Aorta (tissue), 5 donors: Measurements from ENCODE around the gene MBNL1. TPM values are rescaled to one million over a fixed set of nuclear protein-coding genes. Genes with fewer than 3 reads are reported as not detected.

Experiments used
- ATAC-seq: fragments of 200-7000 bp; cut with Tn5 transposase; one replicate; pipeline ENCODE4 v1.9.1; 2022; ENCODE audit warnings: moderate library complexity; ENCODE audit not compliant: low FRiP score
- DNase-seq, 2 donors: peaks; one replicate each; pipeline ENCODE4 v3.0.0-alpha.2; 2020
- H3K27ac ChIP-seq, 2 donors: one replicate each; pipeline ENCODE4 v1.5.1; 2013; ENCODE audit warnings: low read length in 2 of 2, mild to moderate bottlenecking in 2 of 2, moderate library complexity in 2 of 2, control low read depth in 1 of 2, inconsistent platforms in 1 of 2, low read depth in 1 of 2
- H3K27me3 ChIP-seq, 2 donors: one replicate each; pipeline ENCODE4 v1.6.1; 2013; ENCODE audit warnings: control low read depth in 1 of 2, low read length in 1 of 2, mild to moderate bottlenecking in 1 of 2, moderate library complexity in 1 of 2; ENCODE audit not compliant: insufficient read depth in 2 of 2, control insufficient read depth in 1 of 2
- H3K36me3 ChIP-seq, 2 donors: one replicate each; pipeline ENCODE4 v1.6.1; 2013; ENCODE audit warnings: control low read depth in 1 of 2, low read length in 1 of 2, mild to moderate bottlenecking in 1 of 2; ENCODE audit not compliant: insufficient read depth in 2 of 2, control insufficient read depth in 1 of 2
- H3K4me1 ChIP-seq, 2 donors: one replicate each; pipeline ENCODE4 v1.6.1; 2013; ENCODE audit warnings: low read length in 2 of 2, control low read depth in 1 of 2, mild to moderate bottlenecking in 1 of 2, moderate library complexity in 1 of 2; ENCODE audit not compliant: insufficient read depth in 2 of 2, control insufficient read depth in 1 of 2
- H3K4me3 ChIP-seq, 2 donors: one replicate each; pipeline ENCODE4 v1.5.1; 2013; ENCODE audit warnings: low read length in 2 of 2, control low read depth in 1 of 2, mild to moderate bottlenecking in 1 of 2
- H3K9me3 ChIP-seq: one replicate; pipeline ENCODE4 v1.6.1; 2013; ENCODE audit warnings: mild to moderate bottlenecking, low read length; ENCODE audit not compliant: control insufficient read depth
- WGBS, 2 donors: extraction: QIAGEN DNeasy Blood & Tissue Kit; methylation state at CpG; one replicate each; pipeline ENCODE4 v1.1.7; 2013; 5-methylcytosine and 5-hydroxymethylcytosine counted together
- intact Hi-C, 2 donors: fragments of 100-400 bp; cut with DNase I; formaldehyde crosslinking; loops; one replicate each; pipeline versions ENCODE4 v1.14.2 to v1.15.0; 2022
- polyA plus RNA-seq, 2 donors: library from polyadenylated mRNA; stranded (reverse); fragments of 200-250 nt; gene quantifications; one replicate each; pipeline ENCODE4 v1.2.3, GENCODE V29; 2013
- total RNA-seq, 2 donors: library from RNA; stranded (reverse); fragmentation: NEBNext Ultra II Directional; extraction: Animal tissue kit (Norgen Biotek cat#: 25700); gene quantifications; one replicate each; pipeline ENCODE4 v1.2.1, GENCODE V29; 2021
- donor health status: healthy with polysubstance abuse.
- donor health status: Bipolar disorder and iron deficiency.
- donor health status: DM: no; HTN: no; CAD: no.
- donor health status: DM: no; HTN: no; CAD: no.
- donor health status: DM: yes; HTN: yes; CAD: no.

MBNL1 gene
- total and polyA plus RNA-seq, 4 donors = 141 to 689 (median 334) TPM

DNA sequence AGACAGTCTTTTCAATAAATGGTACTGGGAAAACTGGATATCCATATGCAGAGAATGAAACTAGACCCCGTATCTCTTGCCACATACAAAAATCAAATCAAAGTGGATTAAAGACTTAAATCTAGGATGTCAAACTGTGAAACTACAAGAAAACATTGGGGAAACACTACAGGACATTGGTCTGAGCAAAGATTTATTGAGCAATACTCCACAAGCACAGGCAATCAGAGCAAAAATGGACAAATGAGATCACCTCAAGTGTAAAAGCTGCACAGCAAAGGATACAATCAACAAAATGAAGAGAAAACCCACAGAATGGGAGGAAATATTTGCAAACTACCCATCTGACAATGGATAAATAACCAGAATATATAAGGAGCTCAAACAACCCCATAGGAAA lies 38.4 kb upstream of the MBNL1 start:
- Histone ChIP-seq H3K9me3 (no peaks in the 10 kb centered on the region), H3K27ac (no peak overlapping the region), H3K4me1 (peaks cover 0 to 2% of the 10 kb centered on the region in 2 donors), H3K4me3 (no peak overlapping the region), H3K36me3 (no peaks in the 10 kb centered on the region), H3K27me3 (no peaks in the 10 kb centered on the region)
- ATAC-seq = no peak
- 99 to 100% methylated on average over 1 of the region's 1 CpG for WGBS, 2 donors
- intact Hi-C loops = no loop called here
- DNase-seq = no peak

DNA sequence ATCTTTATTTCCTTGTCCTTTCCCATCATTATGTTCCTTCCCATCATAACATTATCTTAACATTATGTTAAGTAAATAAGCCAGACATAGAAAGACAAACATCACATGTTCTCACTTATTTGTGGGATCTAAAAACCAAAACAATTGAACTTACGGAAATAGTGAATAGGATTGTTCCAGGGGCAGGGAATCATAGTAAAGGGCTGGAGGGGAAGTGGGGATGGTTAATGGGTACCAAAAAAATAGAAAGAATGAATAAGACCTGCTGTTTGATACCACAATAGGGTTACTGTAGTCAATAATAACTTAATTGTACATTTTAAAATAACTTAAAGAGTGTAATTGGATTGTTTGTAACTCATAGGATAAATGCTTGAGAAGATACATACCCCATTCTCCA lies 36.7 kb upstream of the MBNL1 start:
- 98% methylated on average over 1 of the region's 1 CpG for whole genome bisulfite sequencing, 2 donors
- H3K27me3 ChIP-seq = no peaks in the 10 kb centered on the region
- intact Hi-C loops = no loop called here

DNA sequence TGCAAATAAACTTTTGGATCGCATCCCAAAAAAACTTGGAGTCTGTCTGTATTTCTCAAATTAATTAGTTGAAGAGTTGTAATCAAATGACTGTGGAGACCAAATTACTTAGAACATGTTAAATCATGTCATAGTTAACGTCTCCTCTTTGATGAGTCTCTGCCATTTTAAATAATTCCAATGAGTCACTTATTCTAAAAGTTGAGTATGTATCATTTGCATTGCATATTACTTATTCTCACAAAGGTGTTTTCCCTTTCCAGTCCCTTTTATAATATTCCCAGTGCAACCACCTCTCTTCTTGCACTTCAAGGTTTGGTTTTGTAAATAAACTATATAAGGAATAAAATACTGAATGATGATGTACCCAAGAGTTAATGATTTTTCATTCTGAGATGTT lies 36.0 kb upstream of the MBNL1 start:
- ATAC-seq = no peak
- intact Hi-C loops = no loop called here
- no peaks in the 10 kb centered on the region for H3K27me3 ChIP-seq

More for the DNA sequence above, 36.7 kb upstream of the MBNL1 start:
- Histone ChIP-seq H3K9me3 (no peaks in the 10 kb centered on the region), H3K4me1 (peaks cover 0 to 2% of the 10 kb centered on the region in 2 donors), H3K36me3 (no peaks in the 10 kb centered on the region), H3K27ac (no peak overlapping the region), H3K4me3 (no peak overlapping the region)
- ATAC-seq (no peak), DNase-seq (no peak)

DNA sequence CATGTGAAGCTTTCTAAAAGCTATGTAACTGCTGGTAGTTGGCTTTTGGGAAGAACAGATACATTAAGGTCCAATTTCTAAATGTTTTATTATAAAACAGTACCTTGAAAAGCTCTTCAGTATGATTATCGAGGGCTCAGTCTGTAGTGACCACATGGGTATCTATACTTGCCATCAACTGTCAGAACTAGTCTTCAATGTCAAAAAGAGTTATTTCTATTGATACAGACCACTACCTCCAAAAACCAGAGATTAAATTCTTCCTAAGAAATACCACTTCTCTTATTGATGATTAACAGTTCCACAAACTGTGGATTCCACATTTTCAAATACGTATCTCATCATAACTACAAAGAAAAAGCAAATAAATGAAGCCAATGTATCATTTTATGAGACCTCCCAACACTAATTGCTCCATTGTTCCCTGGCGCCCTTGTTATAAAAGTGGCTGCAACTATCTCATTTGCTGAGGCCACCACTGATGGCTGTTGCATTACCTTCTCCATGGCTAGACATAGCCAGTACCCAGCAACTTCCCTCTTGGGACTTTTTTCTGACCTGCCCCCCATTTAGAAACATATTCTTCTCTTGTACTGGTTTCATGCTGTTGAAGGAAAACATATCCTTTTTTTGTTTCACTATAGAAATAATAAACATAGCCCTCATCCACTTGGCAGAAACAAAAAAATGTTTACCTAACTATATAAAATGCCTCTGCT lies 33.9 kb upstream of the MBNL1 start:
- no peak for DNase-seq
- intact Hi-C loops = no loop called here
- Histone ChIP-seq H3K27ac (no peak overlapping the region), H3K27me3 (no peaks in the 10 kb centered on the region), H3K36me3 (no peaks in the 10 kb centered on the region), H3K4me1 (peaks cover 0 to 2% of the 10 kb centered on the region in 2 donors), H3K9me3 (no peaks in the 10 kb centered on the region), H3K4me3 (no peak overlapping the region)
- no peak for ATAC-seq
- 93 to 96% methylated on average over 3 of the region's 3 CpGs for WGBS, 2 donors

More for the DNA sequence above, 36.0 kb upstream of the MBNL1 start:
- 95 to 96% methylated on average over 2 of the region's 2 CpGs for WGBS, 2 donors
- no peak for DNase-seq
- no peak overlapping the region for H3K27ac ChIP-seq
- H3K36me3 ChIP-seq = no peaks in the 10 kb centered on the region
- no peaks in the 10 kb centered on the region for H3K9me3 ChIP-seq
- H3K4me1 ChIP-seq = peaks cover 0 to 2% of the 10 kb centered on the region in 2 donors
- H3K4me3 ChIP-seq = no peak overlapping the region

DNA sequence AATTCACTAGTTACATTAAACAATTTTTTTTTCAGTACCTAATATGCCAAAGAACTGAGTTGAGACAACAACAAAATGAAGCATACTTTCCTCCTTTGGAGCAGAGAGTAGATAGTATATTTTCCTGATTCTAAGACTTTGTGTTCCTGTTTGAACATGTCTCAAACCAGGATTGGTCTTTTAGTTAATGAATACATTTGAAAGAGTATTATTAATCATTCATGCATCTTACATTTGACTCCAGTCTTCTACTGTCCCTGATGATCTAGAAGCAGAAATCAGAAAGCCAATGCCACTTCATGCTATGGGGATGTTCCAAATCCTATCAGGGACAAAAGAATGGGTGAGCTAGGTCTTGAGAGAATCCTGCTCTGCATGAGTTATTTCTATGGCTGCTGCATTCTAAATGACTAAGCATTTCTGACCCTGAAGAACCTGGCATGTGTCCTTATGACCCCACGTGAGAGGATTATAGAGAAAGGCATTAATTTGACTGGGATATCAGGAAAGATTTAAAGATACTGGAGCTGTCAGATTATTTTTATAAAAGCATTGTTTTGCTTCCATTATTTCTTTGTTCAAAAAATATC lies 32.9 kb upstream of the MBNL1 start:
- Histone ChIP-seq H3K27me3 (no peaks in the 10 kb centered on the region), H3K4me1 (peaks cover 0 to 2% of the 10 kb centered on the region in 2 donors), H3K4me3 (no peak overlapping the region), H3K9me3 (no peaks in the 10 kb centered on the region), H3K27ac (no peak overlapping the region), H3K36me3 (no peaks in the 10 kb centered on the region)
- intact Hi-C loops = no loop called here
- DNase-seq (no peak), ATAC-seq (no peak)
- 66 to 67% methylated on average over 1 of the region's 1 CpG for WGBS, 2 donors

DNA sequence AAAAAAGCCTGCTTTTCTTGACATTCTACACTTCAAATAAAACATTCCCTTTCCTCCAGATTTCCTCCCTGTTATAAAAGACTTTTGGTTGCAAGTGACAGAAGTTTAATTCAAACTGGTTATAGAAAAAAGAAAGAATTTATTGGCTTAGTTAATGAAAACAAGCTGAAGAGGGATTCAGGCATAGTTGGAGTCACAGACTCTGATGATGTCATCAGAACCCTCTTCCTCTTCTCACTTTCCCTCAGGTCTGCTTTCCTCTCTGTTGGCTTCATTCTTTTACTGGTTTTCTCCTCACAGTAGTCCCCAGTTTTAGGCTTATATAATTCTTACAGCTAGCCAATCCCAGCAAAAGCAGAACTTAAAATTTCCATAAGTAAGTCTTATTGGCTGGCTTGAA lies 32.0 kb upstream of the MBNL1 start:
- no peak overlapping the region for H3K4me3 ChIP-seq
- no peaks in the 10 kb centered on the region for H3K27me3 ChIP-seq
- no peak for ATAC-seq
- intact Hi-C loops = no loop called here
- H3K4me1 ChIP-seq = peaks cover 0 to 2% of the 10 kb centered on the region in 2 donors
- H3K9me3 ChIP-seq = no peaks in the 10 kb centered on the region
- H3K27ac ChIP-seq = no peak overlapping the region
- no peak for DNase-seq
- H3K36me3 ChIP-seq = no peaks in the 10 kb centered on the region

DNA sequence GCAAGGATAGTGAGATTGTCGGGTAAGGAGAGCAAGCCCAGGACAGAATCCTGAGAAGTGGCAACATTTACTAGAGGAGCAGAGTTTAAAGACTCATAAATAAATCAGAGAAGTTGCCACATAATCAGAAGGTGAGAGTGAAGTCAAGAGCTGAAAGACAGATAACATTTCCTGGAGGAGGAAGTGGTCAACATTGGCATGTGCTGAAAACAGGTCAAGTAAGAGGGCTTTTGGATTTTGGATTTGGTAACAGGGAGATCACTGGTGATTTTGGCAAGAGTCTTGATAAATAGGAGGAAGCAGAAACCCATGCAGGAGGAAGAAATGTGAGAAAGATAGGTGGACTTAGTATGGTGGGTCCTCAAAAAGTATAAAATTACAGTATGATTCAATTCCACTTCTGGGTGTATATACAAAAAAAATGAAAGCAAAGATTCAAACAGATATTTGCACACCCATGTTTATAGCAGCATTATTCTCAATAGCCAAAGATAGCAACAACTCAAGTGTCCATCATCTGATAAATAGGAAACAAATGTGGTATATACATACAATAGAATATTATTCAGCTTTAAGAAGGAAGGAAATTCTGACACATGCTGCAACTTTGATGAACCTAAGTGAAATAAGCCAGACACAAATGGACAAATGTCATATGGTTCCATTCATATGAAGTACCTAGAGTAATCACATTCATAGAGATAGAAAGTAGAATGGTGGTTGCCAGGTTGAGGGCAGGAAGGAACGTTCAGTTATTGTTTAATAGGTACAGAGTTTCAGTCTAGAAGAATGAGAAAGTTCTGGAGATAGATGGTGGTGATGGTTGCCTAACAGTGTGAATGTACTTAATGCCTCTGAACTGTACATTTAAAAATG lies 27.3 kb upstream of the MBNL1 start:
- WGBS, 2 donors = 87 to 88% methylated on average over 2 of the region's 2 CpGs
- H3K4me3 ChIP-seq = no peak overlapping the region
- H3K27ac ChIP-seq = no peak overlapping the region
- ATAC-seq = no peak
- DNase-seq = no peak
- H3K9me3 ChIP-seq = no peaks in the 10 kb centered on the region
- no peaks in the 10 kb centered on the region for H3K36me3 ChIP-seq
- intact Hi-C loops = no loop called here
- no peaks in the 10 kb centered on the region for H3K27me3 ChIP-seq
- no peaks in the 10 kb centered on the region for H3K4me1 ChIP-seq

DNA sequence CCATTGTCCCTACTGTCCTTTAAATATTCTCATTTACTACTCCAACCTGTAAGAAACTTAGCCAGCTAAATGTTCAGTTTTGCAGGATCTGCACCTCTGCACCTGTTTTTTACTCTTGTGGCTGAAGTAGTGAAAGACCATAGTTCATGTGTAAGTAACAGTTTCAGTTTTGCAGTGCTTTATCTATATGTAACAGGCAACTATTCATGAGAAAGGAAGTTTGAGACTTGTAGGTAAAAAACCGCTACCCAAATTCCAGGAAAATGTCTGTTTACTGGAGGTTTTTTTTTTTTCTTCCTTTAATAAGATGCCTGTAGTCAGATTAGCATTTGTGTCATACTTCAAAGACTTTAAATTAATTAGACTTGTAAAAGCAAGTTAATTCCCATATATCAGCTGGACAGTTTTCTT lies 25.4 kb upstream of the MBNL1 start:
- Histone ChIP-seq H3K4me1 (no peaks in the 10 kb centered on the region), H3K9me3 (no peaks in the 10 kb centered on the region), H3K27me3 (no peaks in the 10 kb centered on the region), H3K36me3 (no peaks in the 10 kb centered on the region), H3K4me3 (no peak overlapping the region), H3K27ac (no peak overlapping the region)
- no peak for ATAC-seq
- 91 to 97% methylated on average over 1 of the region's 1 CpG for WGBS, 2 donors
- DNase-seq = no peak
- intact Hi-C loops = no loop called here
